ENCODE measurements around the gene TMSB4X. TPM values are rescaled to one million over a fixed set of nuclear protein-coding genes. Genes with fewer than 3 reads are reported as not detected.

The TMSB4X gene
- total RNA-seq, 1 experiment from 2014 or later: 801 TPM

DNA sequence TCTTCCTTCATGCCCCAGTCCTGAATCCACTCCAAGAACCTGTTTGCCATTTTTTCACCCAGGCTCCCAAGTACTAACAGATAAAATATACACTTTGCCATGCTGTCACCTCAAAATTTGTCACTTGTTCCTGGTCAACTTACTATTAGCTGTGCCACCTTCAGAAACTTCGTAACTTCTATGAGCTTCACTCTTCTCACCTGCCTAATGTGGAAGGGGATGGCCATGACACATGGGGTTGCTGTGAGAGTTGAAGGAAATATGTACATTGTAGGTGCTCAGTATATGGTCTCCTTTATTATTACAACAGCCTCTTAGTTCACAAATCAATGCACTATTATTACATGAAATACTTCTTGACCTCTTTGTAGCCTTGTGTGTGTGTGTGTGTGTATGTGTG lies 10.4 kb downstream of the TMSB4X start:
- no peak for DNase-seq (ENCODE audit: unreplicated experiment)
- ChIA-PET CTCF (interaction anchor here (0.7 to 1.7 kb wide), 2 partner anchors 36 to 502 kb away, joined by 3 to 7 read pairs; no protein-coding TSS in a partner anchor), POLR2A (interaction anchor here (1.0 to 3.0 kb wide), 5 partner anchors 10 to 447 kb away, joined by 3 to 7 read pairs (median 5); partner anchors contain the start of gene TMSB4X)
- peak overlapping the region; percentile 68 for H3K27ac Mint-ChIP-seq (ENCODE audit: low read depth, unreplicated experiment)
- intact Hi-C loops (cut with micrococcal nuclease): no loop called here
- H3K4me1 Mint-ChIP-seq (ENCODE audit: insufficient read depth, unreplicated experiment): peaks cover 32% of the 10 kb centered on the region
- TF ChIP-seq, protein P1, sequence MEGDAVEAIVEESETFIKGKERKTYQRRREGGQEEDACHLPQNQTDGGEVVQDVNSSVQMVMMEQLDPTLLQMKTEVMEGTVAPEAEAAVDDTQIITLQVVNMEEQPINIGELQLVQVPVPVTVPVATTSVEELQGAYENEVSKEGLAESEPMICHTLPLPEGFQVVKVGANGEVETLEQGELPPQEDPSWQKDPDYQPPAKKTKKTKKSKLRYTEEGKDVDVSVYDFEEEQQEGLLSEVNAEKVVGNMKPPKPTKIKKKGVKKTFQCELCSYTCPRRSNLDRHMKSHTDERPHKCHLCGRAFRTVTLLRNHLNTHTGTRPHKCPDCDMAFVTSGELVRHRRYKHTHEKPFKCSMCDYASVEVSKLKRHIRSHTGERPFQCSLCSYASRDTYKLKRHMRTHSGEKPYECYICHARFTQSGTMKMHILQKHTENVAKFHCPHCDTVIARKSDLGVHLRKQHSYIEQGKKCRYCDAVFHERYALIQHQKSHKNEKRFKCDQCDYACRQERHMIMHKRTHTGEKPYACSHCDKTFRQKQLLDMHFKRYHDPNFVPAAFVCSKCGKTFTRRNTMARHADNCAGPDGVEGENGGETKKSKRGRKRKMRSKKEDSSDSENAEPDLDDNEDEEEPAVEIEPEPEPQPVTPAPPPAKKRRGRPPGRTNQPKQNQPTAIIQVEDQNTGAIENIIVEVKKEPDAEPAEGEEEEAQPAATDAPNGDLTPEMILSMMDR (IDR thresholded peaks at IDR 0.05; ENCODE audit: unreplicated experiment): no peak
- H3K36me3 Mint-ChIP-seq (ENCODE audit: insufficient read depth, unreplicated experiment): no peaks in the 10 kb centered on the region
- no peak overlapping the region for H3K4me3 Mint-ChIP-seq (ENCODE audit: unreplicated experiment)
- peaks cover 9% of the 10 kb centered on the region for H3K9me3 Mint-ChIP-seq (ENCODE audit: unreplicated experiment)
- H3K27me3 Mint-ChIP-seq (ENCODE audit: insufficient read depth, unreplicated experiment): no peaks in the 10 kb centered on the region
- no TSS peak for BruUV-seq (replicated peaks)

DNA sequence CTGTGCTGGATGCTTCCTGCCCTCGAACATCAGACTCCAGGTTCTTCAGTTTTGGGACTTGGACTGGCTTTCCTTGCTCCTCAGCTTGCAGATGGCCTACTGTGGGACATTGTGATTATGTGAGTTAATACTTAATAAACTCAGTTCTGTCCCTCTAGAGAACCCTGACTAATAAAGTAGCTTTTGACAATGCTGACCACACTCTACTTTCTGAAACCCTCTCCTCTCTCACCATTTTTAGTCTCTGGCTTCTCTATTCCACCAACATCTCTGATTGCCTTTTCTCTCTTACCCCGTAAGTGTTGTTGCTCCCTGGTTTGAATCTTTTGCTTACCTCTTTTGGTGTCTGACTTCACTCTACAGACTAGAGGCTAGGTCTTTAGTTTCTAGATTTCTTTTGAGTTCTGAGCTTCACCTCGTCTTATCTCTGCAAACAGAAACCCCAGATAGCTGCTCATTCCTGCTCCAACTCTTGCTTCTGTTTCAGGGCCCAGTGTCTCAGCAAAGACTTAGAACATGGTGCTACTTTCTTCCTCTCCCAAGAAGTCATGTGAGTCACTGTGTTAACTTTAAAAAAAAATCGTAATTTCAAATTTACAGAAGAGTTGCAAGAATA lies 11.4 kb downstream of the TMSB4X start:
- H3K4me1 Mint-ChIP-seq (ENCODE audit: insufficient read depth, unreplicated experiment): peaks cover 32% of the 10 kb centered on the region
- no peak overlapping the region for H3K4me3 Mint-ChIP-seq (ENCODE audit: unreplicated experiment)
- H3K27me3 Mint-ChIP-seq (ENCODE audit: insufficient read depth, unreplicated experiment): peaks cover 3% of the 10 kb centered on the region
- TF ChIP-seq, protein P1 (IDR thresholded peaks at IDR 0.05; ENCODE audit: unreplicated experiment): no peak
- ChIA-PET CTCF (interaction anchor here (0.6 to 2.1 kb wide), 5 partner anchors 10 to 776 kb away, joined by 3 to 11 read pairs (median 3); no protein-coding TSS in a partner anchor), POLR2A (interaction anchor here (0.8 to 3.0 kb wide), 3 partner anchors 15 to 394 kb away, joined by 3 to 7 read pairs (median 5); no protein-coding TSS in a partner anchor)
- intact Hi-C loops (cut with micrococcal nuclease): no loop called here
- H3K27ac Mint-ChIP-seq (ENCODE audit: low read depth, unreplicated experiment): no peak overlapping the region
- peaks cover 9% of the 10 kb centered on the region for H3K9me3 Mint-ChIP-seq (ENCODE audit: unreplicated experiment)
- no TSS peak for BruUV-seq (replicated peaks)
- DNase-seq (ENCODE audit: unreplicated experiment): no peak
- no peaks in the 10 kb centered on the region for H3K36me3 Mint-ChIP-seq (ENCODE audit: insufficient read depth, unreplicated experiment)

DNA sequence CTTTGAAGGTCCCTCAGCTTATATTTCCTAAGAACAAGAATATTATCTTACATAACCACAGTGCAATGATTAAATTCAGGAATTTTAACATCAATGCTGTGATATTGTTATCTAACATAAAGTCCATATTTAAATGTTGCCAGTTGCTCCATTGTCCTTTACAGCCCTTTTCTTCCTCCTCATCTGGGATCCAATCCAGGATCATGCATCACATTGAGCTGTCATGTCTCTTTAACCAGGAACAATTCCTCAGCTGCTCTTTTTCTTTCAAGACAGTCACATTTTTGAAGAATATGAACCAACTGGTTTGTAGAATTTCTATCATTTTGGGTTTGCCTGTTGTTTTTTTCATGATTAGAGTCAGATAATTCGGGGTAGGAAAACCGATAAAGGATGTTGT lies 12.0 kb downstream of the TMSB4X start:
- no peak overlapping the region for H3K4me3 Mint-ChIP-seq (ENCODE audit: unreplicated experiment)
- TF ChIP-seq, protein P1 (IDR thresholded peaks at IDR 0.05; ENCODE audit: unreplicated experiment): no peak
- BruUV-seq (replicated peaks): no TSS peak
- H3K27me3 Mint-ChIP-seq (ENCODE audit: insufficient read depth, unreplicated experiment): peaks cover 9% of the 10 kb centered on the region
- H3K4me1 Mint-ChIP-seq (ENCODE audit: insufficient read depth, unreplicated experiment): peaks cover 32% of the 10 kb centered on the region
- peaks cover 9% of the 10 kb centered on the region for H3K9me3 Mint-ChIP-seq (ENCODE audit: unreplicated experiment)
- DNase-seq (ENCODE audit: unreplicated experiment): no peak
- POLR2A ChIA-PET: interaction anchor here (0.8 to 3.0 kb wide), 2 partner anchors 15 to 394 kb away, joined by 3 to 7 read pairs; no protein-coding TSS in a partner anchor
- intact Hi-C loops (cut with micrococcal nuclease): no loop called here
- H3K27ac Mint-ChIP-seq (ENCODE audit: low read depth, unreplicated experiment): no peak overlapping the region
- no peaks in the 10 kb centered on the region for H3K36me3 Mint-ChIP-seq (ENCODE audit: insufficient read depth, unreplicated experiment)
- CTCF ChIA-PET: interaction anchor here (0.6 to 2.1 kb wide), 5 partner anchors 11 to 775 kb away, joined by 3 to 11 read pairs (median 3); no protein-coding TSS in a partner anchor

- Mint-ChIP-seq H3K27ac (ENCODE audit: low read depth, unreplicated experiment) (no peak overlapping the region), H3K4me3 (ENCODE audit: unreplicated experiment) (no peak overlapping the region), H3K36me3 (ENCODE audit: insufficient read depth, unreplicated experiment) (no peaks in the 10 kb centered on the region), H3K9me3 (ENCODE audit: unreplicated experiment) (peaks cover 9% of the 10 kb centered on the region), H3K27me3 (ENCODE audit: insufficient read depth, unreplicated experiment) (peaks cover 13% of the 10 kb centered on the region), H3K4me1 (ENCODE audit: insufficient read depth, unreplicated experiment) (peaks cover 32% of the 10 kb centered on the region)
- DNase-seq (ENCODE audit: unreplicated experiment): no peak
- ChIA-PET POLR2A (interaction anchor here (3.0 kb wide), 1 partner anchor 14 kb away, joined by 7 read pairs; no protein-coding TSS in a partner anchor), CTCF (interaction anchor here (0.9 to 2.1 kb wide), 3 partner anchors 11 to 504 kb away, joined by 3 to 11 read pairs (median 3); no protein-coding TSS in a partner anchor)
- BruUV-seq (replicated peaks): no TSS peak
- intact Hi-C loops (cut with micrococcal nuclease): no loop called here
- TF ChIP-seq, protein P1 (IDR thresholded peaks at IDR 0.05; ENCODE audit: unreplicated experiment): no peak
These were observed 12.4 kb downstream of the TMSB4X start for GRCh38 chrX:12987340-12987739.
